T-helper 2 cell (primary cell): ENCODE results near the gene DSCAML1.
A peak's percentile ranks its signal among the peaks of the same experiment; 100 is the strongest.

Source experiments
- DNase-seq, 5 experiments: peaks; one replicate each; pipeline versions ENCODE4 v3.0.0 to v3.0.0-alpha.2; 2012 to 2022

Gene DSCAML1

DNA sequence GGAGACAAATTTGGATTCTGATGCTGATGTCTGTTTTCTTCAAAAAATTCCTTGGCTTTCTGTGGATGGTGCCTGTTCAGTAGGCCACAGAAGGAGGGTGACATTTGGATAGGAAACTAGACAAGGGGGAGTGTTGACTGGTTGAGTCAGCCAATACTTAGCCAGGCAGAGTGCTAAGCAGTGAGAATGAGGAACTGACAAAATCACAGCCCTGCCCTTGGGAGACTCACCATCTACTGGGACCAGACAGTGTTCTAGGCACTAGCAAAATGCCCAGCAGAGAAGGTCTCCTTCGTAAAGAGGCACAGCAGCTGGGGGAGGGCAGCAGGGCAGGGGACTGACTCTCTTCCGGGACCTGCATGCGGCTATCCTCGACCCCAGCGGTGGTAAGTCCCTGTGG lies 190.2 kb downstream of the DSCAML1 start:
- peak in 1 of 5 experiments; percentile 43 for DNase-seq

DNA sequence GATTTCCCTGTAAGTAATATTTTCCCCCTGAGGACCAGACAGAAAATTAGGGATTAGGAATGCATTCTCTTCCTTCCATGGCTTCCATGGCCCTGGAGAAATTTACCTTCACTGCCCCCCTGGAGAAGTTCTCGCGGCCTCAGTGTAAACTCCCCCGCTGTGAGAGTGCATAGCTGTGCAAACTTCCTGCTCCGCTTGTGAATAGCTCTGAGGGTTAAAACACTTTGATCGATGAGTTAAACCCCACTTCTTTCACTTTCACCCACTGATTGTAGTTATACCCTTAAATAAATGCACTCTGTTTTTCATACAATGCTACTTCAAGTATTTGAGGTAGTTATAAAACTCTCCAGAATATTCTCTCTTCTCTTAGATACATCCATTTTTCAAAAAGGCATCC lies 190.8 kb downstream of the DSCAML1 start:
- DNase-seq: peak in 1 of 5 experiments; percentile 72

DNA sequence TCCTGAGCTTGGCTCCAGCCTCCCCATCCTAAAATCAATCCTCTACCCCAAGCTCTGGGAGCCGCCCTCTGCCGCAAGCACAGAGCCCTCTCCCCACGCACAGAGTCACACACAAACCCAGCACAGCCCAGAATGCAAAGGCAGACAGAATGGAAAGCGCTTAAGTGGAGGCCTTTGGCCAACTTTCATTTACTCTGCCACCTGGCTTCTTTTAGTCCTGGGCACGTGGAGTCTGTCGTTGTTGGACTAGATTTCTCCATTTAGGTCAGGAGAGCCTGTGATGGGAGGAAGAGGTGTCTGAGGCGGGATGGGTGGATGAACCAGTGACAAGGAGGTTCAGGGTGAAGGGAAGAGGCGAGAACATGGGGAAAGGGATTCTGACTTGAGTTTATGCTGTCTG lies 191.7 kb downstream of the DSCAML1 start:
- no peak for DNase-seq

DNA sequence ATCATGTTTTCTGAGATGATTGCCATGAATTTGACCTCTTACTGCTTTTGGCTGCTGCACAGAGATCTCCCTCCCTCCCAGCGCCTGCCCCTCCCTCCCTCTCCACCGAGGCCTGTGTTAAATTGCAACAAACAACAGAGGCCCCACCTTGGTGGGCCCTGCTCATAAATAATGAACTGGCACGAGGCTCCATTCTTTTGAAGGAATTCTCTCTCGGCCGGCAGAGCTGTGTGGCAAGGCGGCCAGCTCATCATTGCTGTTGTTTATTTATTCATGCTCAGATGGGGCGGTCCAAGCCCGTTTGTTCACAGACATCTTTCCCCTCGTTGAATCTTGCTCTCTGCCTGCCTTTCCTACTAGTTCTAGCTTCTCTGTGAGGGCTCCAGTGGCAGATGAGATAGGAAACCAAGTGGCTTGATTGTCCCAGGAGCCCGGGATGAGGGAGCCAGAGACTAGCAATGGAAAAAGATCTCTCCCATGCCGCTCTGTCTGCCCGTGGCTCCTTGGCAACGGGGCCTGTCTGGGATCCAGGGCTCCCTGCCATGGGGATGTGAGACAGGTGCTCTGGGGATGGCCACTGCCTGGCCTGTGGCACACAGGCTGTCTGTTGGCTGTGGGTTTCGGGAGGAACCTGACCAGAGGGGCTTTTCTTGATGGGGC lies 192.6 kb downstream of the DSCAML1 start:
- no peak for DNase-seq

DNA sequence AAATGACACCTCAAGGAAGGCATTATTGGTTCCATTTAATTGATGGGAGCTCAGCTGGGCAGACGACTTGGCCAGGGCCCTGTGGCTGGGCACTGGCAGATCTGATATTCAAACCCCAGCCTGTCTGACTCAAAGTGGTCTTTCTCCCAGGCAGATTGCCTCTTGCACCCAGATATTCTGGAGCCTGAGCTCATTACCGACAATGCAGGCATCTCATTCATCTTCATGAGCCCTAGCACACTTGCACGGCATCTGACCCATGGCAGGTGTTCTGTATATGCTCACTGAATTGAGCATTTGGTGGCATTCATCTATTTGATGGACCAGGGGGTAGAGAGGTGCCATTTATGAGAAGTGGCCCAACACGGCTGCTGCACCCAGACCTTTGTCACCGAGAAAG lies 193.1 kb downstream of the DSCAML1 start:
- DNase-seq: no peak

DNA sequence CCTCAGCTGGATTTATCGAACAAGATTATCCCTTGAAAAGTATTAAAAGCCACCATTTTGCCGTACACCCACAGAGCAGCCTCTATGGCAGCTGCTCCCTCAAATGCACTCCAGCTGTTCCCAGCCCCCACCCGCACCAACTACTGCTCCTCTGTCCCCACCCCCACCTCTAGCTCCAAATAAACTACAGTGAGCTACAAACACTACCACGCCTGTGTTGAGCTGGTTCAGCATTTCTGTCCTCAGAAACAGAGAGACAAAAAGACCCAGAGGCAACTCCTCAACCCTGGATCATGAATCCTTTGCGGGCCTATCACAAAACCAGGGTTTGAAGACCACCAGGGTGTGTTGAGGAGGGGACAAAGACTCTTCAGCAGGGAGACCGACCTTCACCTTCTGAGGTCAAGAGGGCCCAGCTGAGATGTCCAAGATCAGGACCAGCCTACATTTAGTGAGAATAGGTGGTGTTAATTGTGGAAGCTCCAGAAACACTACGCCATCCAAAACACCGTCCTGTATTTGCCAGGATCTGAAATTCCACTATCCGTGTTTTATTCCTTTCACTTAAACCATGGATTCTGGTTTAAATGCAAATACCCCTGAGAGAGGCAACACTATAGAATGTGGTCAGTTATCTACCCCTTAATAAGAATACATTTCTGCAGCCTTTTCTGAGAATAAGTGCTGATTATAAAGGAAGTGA lies 195.9 kb downstream of the DSCAML1 start:
- DNase-seq: no peak

DNA sequence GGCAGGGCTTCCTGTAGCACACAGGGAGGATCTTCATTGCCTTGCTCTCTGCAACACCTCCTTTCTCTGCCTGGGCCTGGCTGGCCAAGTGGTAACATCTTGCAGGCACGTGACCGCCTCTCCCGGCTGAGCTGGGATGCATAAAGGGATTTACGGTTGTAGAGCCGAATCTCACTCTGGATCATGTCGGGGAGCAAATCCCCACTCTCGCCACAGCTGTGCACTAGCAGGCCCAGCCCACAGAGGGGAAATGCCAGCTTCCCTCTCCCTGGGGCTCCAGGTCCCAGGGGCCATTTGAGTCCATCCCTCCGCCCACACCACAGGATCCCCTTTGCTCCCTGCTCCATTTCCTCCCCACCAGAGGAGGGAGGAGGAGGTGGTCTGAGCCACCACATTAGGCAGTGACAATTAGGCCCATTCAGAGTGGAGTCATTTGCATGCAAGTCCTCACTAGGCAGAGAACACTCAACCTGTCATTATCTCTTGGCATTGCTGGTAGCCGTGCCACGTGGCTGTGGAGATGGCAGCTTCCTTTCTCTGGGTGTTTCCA lies 196.7 kb downstream of the DSCAML1 start:
- DNase-seq: no peak

DNA sequence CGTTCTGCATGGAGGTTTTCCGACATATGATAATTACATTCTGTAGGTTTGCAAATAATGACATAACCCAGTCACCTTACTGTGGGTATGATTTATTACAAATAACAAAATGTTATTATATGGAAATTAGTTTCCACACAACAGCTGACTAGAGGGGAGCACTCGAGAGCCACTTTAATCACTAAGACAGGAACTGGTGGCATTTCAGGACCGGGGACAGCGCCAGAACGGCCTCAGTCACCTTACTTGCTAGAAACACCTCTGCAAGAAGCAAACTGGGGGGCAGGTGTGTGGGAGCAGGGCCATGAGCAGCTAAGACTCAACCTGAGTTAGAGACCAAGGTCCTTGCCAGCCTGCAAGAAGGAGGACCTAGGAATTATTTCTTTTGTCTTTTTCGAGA lies 199.9 kb downstream of the DSCAML1 start:
- peak in 2 of 5 experiments; percentile 14 to 62 for DNase-seq

DNA sequence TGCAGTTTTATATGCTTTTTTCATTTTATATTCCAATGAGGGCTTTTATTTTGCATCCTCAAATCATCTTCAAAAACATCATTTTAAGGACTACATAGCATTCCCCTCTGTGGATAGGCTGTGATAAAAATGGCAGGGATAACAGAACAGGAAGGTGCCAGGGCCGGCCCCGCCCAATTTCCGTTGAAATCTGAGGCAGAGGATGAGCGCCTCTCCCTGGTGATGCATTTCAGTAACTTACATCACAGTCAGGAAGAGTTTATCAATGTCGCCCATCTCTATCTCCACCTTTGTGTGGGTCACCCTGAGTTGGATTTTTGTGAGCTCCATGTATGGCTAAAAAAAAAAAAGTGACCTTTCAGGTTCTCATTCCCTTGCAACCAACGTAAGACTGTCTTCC lies 201.6 kb downstream of the DSCAML1 start:
- no peak for DNase-seq

DNA sequence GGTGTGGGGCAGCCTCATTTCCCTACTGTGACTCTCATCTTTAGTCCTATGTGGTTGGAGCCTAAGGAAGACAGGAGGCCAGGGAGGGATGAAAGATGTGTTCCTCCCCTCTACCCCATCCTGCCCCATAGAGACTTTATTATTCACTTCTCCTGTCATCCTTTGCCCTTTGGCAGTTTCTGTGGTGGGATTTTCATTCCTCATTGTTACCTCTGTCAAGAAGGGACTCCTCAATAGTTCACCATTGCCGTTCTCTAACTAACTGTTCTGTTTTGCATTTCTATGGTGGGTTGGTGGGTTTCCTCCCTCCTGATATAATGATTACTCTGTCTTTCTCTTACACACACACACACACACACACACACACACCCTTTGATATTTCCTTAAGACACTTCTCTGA lies 202.3 kb downstream of the DSCAML1 start:
- DNase-seq: no peak

DNA sequence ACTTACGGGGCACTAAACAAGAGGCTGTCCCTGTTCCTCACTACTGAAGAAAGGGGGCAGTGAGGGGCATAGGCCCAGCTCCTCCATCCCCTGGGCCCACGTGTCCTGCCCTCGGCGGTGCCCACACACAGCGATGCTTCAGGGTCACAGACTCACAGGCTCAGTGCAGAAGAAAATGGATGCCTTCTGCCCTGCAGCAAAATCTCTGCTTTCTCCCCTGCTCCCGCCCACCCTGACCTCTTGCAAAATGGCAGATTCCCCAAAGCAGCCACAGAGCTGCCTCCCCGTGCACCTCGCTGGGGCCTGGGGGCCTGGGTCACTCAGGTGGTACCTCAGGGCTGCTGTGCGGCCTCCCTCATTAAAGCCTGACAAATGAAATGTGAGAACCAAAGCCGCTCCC lies 204.0 kb downstream of the DSCAML1 start:
- no peak for DNase-seq

DNA sequence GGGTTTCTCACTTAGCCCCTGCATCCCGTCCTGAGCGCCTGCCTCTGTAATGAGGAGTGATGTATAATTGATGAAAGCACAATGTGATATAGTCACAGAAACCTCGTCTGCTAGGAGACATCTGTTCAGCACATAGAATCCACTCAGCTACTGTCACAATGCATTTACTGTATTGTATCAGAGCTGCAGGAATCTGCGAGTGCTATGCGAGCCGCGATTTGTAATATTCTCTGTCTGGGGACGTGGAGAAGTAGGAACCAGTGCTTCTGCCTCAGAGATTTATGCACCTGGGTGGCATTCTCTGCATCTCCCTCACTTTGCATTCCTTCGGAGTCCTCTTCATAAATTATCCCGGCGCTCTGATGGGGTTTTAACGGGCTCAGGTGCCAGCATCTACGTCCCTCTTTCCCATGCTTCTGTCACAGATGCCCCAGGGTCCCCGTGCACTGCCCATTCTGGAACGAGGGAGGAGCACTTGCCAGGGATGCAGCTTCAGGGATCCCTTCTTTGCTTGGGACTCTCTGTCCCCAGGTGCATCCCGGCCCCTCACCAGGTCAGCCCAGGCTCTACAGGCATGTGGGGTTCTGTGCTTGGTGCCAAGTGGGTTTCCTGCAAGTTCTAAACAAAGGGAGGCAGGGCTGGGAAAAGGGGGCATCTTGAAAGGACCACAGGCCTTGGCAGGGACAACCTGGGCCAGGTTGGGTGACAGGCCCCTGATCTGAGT lies 205.5 kb downstream of the DSCAML1 start:
- no peak for DNase-seq

DNA sequence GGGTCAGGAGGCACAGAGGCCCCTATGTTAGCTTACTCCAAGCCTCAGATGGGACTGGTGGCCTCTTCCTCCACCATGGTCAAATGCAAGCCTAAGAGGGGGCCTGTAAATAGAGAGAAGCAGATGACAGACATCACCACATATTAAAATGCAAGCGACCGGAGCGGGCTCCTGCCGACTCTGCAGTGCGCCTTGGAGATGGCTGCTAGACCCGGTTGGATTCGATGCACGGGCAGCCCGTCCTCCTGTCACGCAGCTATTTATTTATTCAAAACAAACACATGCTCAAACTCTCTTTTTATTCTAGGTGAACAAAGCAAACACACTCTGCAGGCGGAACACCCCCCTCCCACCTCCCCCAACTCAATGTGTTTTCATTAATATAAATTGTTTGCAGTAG lies 208.0 kb downstream of the DSCAML1 start:
- no peak for DNase-seq

DNA sequence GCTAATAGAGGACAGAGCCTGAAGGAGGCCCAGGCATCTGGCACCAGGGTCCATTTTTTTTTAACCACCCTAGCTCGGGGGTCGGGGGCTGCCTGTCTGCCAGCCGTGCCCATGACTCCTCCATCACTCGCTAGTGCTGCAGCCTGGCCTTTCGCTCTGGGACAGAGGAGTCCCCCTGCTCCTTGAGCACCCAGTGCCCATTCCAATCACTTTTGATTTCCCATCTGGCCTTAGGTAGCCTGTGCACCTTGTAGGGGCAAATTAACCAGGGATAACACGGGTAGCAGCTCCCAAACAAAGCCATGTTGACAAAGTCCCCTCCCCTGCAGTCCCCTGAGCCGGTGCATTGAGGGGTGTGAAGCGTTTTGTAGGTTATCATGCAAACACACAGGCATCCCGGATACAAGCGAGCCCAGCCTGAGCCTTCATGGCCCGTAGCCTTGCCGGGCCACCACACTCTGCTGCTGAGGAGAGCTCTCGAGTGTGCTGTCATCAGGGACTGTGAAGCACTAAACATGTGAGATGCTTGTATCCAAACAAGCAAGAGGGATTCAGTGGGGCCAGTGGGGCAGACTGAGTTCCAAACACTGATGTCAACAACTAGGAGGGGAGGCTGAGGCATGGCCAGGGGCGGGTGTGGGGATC lies 208.7 kb downstream of the DSCAML1 start:
- no peak for DNase-seq

DNA sequence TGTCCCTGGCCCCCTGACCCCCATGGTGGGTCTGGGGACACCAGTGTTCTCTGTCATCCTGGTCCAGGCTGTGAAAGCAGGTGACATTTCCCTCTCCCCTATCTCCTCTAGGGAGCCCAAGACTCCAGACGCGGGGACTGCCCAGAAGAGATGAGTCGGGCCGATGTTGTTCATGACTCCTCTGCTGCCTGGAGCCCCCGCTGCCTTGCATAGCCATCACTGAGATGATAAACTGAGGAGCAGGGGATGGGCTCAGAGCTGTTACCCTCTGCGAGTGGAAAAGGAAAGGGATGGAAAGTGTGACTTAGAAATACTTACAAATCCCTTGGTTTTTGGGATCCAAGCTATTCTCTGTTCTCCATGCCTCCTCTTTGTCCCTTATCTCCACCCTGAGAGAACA lies 209.6 kb downstream of the DSCAML1 start:
- no peak for DNase-seq

DNA sequence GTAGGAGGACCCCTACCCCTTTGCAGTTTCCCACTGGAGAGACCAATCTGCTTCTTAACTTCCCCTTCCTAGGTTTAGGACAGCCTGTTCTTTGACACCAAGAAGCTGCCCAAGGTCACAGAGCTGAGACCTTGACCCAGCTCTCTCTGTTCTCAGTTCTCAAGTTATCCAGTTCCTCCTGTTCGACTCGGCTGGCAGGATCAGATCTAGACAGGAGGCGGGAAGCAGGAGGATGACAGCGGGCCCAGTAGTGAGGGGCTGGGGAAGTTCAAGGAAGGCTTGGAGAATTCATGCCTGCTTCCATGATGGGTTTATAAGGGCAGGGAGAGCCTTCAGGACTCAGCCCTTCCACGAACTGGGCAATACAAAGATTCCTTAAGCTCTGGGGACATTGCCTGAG lies 210.6 kb downstream of the DSCAML1 start:
- DNase-seq: no peak

DNA sequence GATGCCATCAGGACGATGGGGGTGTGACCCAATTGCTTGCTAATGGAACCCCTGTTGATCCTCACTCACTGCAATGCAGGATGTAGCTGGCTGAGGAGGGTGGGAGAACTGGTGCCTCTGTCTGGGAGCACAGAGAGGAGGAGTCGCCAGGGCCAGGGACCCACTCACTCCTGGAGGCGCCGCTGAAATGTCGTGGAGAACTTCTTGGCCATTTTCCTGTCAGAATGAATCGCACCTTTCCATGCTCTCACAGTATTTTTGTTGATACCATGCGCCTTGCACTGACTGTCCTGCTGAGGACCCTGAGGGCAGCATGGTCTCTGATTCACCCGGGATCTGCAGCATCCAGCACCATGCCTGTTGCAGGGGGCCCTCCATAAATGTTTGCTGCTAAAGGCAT lies 211.4 kb downstream of the DSCAML1 start:
- DNase-seq: no peak

DNA sequence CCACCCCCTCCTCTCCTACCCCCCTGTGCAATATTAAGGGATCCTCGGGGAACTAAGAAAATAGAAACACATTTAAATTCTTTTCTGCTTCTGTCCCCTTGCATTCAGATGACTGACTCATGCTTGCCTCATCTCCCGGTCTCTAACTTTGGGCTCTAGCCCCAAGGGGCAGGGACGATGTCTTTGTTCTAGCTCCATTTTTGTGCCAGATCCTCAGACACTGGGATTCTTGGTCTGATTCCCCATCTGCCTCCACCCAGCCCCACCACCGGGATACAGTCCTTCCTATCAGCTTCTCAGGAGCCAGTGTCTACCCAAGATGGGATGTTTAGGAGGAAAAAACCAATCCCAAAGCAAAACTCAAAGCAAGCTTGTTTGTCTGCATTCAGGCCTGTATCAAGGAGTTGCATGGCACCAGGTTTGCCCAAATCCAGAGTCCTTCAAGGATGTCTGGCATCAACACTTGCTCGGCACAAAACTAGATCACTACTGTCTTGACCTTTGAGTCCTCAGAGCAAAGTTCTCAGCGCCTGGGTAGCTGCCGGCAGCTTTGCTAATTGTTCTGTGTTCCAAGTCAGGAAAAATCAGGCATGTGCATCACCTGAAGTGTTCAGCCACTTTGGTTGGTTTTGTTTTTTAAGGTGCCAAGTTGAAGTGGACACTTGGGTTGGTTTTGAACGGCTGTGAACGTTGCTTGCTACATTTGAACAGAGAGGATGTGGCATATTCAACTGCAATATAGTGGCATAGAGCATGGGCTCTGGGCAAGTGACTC lies 212.8 kb downstream of the DSCAML1 start:
- DNase-seq: no peak

DNA sequence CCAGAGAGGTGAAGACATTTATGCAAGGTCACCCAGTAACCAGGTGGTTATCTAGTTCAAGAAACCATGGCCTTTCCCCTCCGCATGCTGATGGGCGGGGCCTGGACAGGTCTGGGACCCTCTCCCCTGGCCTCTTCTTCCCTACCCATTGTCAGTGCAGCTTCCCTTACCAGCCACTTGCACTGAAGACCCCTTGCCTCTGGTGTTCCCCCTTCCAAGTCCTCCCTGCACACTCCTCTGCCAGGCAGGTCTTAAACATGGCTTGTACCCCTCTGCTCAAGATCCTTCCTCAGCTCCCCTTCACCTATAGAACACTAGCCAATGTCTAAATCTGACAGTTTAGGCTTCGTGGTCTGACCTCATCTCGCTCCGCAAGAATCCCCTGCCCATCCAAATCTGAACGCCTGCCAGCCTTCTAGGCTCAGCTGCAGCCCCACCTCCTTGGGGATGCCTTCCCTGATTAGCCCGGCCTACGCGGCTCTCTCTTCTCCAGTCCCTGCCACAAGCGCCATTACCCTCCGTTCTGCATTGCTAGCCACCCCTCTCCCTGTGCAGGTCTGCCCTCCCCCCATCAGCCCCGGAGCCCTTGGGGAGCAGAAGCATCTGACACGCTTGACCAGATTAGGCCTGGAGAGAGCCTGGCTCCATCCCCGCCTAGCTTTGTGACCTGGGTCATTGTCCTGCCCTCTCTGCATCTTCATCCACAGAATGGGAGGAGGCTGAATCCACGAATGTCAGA lies 213.8 kb downstream of the DSCAML1 start:
- no peak for DNase-seq

DNA sequence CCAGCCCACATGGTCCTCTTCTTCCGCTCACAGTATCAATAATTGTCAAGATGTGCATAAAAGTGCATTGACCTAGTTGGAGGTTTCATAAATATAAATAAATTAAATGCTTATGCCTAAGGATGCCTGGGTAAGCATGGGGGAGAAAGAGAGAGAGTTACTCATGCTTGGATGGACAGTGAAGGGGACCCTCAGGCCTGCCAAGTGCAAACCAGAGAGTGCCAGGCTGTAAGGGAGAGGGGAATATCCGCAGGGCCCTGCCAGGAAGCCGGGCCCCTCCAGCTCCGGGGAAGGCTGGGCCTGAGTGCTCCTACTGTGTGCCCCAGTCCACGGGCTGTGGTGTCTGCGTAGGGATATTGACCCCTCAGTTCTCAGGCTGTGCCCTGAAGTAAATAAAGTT lies 214.6 kb downstream of the DSCAML1 start:
- no peak for DNase-seq

DNA sequence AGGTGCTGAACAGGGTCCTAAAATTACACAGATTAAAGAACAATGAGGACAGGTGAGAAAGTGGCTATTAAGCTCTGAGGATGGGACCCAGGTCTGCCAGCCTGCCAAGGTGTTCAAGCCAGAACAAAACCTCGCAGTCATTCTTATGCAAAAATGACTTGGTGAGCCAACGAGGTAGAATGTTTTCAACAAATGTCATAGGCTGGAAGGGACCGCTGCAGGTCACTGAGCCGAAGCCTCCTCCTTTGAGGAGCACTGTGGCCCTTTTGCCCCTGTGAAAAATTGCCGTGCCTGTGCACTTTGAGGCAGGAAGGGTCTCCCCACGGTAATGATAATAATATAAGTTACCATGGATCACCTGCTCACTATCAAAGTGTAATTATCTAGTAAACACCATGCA lies 216.2 kb downstream of the DSCAML1 start:
- no peak for DNase-seq

DNA sequence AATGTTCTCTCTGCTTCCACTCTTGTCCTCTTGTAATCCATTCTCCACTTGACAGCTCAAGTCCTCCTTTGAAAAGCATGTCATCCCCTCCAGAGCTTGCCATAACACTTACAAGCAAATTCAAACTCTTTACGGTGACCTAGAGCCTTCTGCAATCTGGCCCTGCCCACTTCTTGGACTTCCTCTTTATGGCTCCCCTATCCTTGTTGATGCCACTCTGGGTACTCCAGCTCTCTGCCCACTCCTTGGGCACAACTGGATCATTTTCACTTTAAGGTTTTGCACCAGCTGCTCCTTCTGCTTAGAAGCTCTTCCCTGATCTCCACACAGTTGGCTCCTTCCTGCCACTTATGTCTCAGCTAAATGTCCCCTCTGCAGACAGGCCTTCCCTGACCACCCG lies 217.9 kb downstream of the DSCAML1 start:
- no peak for DNase-seq
